ENCODE results near the gene IFT172.
"Not testable (repeated sequence)": the region's sequence is repeated elsewhere in the genome, so short reads cannot be mapped to it uniquely, and the experiment has no call there.

Gene IFT172

GRCh38 chr2:27493948-27494283 lies 4.4 kb upstream of the IFT172 start:
- no peak for DNase-seq (ENCODE audit: low spot score)

DNA sequence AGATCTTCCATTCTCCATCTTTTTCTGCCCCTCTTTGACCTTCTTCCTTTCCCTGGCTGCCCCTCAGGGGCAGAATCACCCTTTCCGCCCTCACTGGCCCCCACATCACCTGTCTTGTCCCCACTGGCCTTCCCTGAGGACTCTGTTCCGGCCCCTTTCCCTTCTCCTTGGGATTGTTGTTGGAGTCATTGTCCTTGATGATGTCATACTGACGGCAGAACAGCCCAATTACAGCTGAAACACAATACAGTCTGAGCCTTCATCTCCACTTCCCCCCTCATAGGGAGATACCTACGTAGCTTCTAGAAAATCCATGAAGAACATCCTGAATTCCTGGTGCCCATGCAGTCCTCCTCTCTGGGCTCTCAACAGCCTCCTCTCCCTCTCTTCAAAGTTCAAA lies 3.0 kb upstream of the IFT172 start:
- DNase-seq (ENCODE audit: low spot score) = no peak

DNA sequence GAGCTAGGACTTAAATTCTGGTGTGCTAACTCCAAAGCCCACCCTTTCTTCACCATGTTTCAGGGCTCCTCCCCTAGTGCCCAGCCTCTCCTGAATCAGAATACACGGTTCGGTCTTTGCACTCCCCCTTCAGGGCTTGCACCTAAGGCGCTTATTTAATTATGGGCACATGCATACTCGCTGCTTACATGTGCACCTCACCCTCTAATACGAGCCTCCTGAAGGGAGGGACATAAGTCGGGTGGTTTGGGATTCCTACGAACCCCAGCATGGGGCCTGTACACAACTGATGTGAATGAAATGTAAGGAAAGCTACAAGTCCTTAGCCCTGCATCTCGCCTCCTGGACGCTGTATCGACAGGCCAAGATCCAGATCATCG lies 435 bp downstream of the IFT172 start:
- peak; percentile 20 for DNase-seq (ENCODE audit: low spot score)

DNA sequence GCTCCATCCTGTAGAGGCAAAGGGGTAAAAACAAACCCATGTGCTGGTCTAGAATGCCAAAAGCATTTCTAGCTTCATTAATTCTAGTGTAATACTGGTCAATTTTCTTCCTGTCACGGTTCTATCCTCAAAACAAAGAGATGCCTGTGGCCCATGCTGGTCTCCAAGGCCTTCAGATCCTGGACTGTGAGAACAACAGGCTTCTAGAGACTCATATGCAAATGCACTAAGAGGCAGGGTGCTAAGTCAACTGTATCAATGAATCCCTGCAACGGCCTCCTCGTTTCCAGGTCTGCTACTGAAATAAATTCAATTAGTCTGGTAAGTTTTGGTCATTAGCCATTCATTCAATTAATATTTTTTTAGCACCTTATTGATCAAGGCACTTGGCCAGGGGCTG lies 4.0 kb downstream of the IFT172 start:
- DNase-seq (ENCODE audit: low spot score) = no peak

GRCh38 chr2:27471961-27472360 lies 17.6 kb downstream of the IFT172 start:
- DNase-seq (ENCODE audit: low spot score) = no peak

DNA sequence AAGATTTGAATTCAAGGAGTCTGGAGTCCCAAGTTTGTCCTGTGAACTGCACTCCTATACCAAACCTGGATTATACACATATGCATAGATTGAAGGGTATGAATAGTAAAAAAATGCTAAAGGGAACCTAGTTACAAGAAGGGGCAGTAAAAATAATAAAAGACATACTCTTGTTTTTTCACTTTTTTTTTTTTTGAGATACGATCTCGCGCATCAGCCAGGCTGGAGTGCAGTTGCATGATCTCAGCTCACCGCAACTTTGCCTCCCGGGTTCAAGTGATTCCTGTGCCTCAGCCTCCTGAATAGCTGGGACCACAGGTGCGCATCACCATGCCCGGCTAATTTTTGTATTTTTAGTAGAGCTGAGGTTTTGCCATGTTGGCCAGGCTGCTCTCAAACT lies 25.1 kb downstream of the IFT172 start:
- no peak for DNase-seq (ENCODE audit: low spot score)

DNA sequence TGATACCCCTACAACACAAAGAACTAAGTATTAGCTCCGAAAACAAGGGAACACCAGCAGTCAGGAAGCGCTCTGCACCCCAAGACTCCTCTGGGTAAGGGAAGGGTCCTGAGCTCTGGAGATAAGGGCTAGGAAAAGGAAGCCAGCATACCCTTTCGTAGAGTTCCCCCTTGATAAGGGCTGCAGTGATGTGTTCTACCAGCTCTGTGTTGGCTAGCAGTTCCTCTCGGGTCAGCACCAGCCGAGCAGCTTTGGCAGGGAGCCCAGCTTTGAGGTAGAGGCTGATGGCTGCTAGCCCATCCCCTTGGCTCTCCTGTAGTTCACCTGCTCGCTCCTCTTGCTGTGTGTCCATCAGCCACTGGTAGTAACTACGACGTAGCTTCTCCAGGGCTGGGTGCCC lies 28.4 kb downstream of the IFT172 start:
- DNase-seq (ENCODE audit: low spot score) = no peak

GRCh38 chr2:27453968-27454367 lies 35.6 kb downstream of the IFT172 start:
- DNase-seq (ENCODE audit: low spot score) = no peak

- no peak for DNase-seq (ENCODE audit: low spot score)
Measured at GRCh38 chr2:27451095-27451494, 38.4 kb downstream of the IFT172 start.

GRCh38 chr2:27448381-27448780 lies 41.2 kb downstream of the IFT172 start:
- DNase-seq (ENCODE audit: low spot score) = no peak

DNA sequence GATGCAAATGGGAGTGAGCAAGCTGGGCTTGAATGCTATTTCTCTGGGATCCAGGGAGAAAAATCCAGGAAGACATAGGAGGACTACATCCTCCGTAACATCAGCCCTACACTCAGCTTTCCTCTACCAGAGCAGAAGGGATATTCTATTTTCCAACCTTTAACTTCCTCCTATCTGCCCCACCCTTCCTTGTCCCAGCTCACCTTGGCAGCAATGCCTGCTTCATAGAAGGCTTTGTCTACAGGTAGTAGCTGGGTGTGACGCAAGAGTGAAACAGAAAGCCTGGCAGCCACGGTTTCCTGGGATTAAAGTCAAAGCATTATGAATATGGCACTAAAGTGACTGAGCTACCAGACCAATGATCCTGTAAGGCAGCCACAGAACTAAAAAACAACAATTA lies 43.5 kb downstream of the IFT172 start:
- DNase-seq (ENCODE audit: low spot score) = no peak

DNA sequence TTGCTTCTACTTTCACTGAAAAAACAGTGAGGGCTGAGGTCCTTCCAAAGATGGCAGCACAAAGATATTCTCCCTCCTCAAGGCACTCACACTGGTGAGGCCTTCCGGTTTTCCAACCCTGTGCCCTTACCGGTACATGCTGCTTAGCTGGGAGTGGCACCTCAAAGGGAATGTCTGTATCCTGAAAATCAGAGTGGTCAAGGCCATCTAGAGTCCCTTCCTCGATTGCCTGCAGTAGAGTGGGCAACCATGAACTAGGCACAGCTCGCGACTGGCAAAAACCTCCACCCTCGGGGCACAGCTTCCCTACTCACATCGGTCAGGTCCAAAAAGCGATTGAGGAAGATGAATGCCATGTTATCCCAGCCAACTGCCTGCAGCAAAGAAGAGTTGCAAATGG lies 43.9 kb downstream of the IFT172 start:
- DNase-seq (ENCODE audit: low spot score) = no peak

DNA sequence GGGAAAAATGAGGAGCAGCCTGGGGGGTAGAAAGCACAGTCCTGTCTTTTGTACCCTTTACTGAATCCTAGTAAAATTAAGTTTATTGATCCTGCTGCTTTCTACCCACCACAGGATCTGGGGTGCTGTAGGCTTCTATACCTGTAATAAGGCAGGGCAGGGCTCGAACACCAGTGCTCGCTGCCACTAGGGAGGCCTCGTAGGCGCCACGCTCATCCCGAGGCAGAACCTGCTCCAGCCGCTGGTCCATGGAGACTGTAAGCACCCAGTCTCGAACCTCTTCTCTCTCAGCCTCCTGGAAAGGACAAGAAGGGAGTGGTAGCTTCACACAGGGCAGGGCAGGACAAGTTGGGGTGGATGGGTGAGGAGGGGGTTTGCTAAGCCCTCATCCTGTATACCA lies 44.4 kb downstream of the IFT172 start:
- no peak for DNase-seq (ENCODE audit: low spot score)

DNA sequence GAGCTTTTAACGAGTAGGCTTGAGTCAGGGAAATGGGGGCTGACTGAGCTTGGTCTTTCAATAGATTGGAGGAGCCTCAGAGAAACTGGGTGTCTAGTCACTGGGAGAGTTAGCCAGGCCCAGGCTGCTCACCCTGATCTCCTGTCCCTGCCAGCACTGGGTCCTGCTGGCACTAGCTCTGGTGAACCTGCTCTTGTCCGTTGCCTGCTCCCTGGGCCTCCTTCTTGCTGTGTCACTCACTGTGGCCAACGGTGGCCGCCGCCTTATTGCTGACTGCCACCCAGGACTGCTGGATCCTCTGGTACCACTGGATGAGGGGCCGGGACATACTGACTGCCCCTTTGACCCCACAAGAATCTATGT lies 46.6 kb downstream of the IFT172 start:
- peak; percentile 31 for DNase-seq (ENCODE audit: low spot score)

DNA sequence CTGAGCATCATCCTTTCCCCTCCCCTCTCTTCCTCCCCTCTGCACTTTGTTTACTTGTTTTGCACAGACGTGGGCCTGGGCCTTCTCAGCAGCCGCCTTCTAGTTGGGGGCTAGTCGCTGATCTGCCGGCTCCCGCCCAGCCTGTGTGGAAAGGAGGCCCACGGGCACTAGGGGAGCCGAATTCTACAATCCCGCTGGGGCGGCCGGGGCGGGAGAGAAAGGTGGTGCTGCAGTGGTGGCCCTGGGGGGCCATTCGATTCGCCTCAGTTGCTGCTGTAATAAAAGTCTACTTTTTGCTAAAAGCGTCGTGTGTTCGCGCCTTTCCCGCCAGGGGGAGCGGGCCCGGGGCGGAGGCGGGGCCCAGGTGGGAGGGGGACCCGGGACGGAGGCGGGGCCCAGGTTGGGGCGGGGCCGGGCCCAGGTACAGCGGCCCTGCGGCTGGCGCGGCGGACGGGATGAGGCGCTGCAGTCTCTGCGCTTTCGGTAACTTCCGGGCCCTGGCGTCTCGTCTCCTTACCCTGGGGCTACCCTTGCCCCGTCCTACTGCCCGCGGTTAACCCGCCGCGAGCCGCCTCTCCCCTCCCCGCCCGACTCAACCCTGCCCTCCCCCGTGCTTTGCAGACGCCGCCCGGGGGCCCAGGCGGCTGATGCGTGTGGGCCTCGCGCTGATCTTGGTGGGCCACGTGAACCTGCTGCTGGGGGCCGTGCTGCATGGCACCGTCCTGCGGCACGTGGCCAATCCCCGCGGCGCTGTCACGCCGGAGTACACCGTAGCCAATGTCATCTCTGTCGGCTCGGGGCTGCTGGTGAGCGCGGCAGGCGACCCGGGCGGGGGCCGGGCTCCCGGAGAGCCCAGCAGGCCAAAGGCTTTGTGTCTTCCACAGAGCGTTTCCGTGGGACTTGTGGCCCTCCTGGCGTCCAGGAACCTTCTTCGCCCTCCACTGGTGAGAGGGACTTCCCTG lies 47.3 kb downstream of the IFT172 start, which contains the start of gene KRTCAP3:
KRTCAP3 (plus strand) TSS at position 424 of the 962 bp plus-strand sequence; CDS start at position 456, 32 bp downstream.
- DNase-seq (ENCODE audit: low spot score) = no peak

- DNase-seq (ENCODE audit: low spot score) = no peak
Measured at GRCh38 chr2:27441226-27441926, 48.2 kb downstream of the IFT172 start.

DNA sequence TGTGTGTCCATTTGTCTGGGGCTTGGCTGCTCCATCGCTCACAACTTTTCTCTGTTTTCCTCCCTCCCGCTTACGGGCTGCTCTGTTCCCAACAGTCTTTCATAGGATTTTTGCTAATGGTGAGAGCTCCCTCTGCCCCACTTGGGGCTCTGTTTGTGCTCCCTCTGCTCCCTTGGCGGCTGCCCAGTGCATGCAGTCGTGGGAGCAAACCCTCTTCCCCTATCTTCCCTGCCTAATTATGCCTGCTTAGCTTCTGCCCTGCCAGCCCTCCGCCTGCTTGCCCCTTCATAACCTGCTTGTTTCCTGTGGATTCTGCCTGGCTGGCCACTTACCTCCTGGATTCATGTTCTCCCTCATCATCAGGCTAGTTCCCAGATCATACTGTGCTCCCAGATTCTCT lies 53.9 kb downstream of the IFT172 start:
- no peak for DNase-seq (ENCODE audit: low spot score)

DNA sequence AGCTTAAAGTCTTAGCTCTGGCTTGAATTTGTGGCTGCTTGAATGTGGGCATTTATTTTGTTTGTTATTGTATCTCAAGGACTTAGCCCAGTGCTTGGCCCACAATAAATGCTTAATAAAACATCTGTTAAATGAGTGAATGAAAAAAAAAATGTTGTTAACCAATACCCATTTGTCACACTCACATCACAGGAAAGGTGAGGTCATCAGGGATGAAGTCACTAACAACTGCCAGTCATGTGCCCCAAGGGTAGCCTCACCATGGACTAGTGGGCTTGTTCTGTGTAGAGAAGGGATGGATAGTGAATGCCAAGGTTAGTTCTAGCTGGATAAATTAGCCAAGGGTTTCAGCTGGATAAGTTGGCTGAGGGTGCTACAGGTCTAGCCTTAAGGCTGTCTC lies 58.1 kb downstream of the IFT172 start:
- peak; percentile 37 for DNase-seq (ENCODE audit: low spot score)

- peak; percentile 97 for DNase-seq (ENCODE audit: low spot score)
Measured at GRCh38 chr2:27428978-27429541, 60.5 kb downstream of the IFT172 start.

DNA sequence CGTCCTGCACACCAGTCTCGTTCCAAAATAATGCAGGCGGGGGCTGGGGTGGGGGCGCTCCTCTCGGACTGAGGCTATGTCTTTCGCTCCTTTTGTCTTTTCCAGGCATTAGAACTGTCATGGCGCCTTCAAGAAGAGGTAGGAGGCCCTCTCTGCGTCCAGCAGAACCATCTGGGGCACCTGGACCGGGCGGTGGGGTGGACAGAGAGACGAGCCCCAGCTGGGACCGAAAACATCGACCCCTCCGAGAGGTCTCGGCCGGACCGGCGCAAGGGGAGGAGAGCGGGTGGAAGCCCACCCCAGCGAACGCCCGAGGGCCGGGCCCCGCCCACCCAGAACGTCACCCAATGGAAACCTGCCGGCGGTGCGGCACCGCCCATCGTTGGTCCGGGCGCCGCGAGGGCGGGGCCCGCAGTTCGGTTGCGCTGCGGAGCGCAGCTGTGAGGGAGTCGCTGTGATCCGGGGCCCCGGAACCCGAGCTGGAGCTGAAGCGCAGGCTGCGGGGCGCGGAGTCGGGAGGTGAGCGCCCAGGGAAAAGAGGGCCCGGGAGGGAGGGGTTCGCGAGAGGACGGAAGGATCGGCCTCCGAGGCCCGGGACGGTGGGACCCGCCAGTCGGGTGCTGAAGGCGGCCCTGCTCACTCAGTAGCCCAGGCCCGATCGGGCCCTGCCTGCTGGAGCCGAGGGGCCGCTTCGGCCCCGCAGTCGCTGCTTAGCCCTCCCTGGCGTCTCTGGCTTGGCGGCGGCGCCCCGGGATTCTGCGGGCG lies 61.1 kb downstream of the IFT172 start, which contains the start of gene NRBP1:
NRBP1 (plus strand) TSS at position 419 of the 765 bp plus-strand sequence. CDS start 4,643 bp downstream, outside the sequence.
- DNase-seq (ENCODE audit: low spot score) = peak; percentile 96

DNA sequence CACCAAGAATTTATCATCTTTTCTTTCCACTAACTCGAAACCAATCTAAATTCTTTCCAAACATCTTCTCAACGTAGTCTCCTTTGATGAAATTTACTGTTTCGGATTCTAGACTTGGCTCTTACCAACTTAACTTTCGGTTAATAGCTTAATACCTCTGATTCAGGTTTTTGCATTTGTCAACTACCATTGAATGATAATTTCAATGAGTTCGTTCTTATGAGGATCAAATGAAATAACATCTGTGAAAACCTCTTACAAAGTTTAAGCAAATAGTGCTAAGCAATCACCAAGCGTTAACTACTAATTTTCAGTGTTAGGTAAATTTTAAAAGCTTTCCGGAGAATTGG lies 61.7 kb downstream of the IFT172 start:
- DNase-seq (ENCODE audit: low spot score) = no peak

DNA sequence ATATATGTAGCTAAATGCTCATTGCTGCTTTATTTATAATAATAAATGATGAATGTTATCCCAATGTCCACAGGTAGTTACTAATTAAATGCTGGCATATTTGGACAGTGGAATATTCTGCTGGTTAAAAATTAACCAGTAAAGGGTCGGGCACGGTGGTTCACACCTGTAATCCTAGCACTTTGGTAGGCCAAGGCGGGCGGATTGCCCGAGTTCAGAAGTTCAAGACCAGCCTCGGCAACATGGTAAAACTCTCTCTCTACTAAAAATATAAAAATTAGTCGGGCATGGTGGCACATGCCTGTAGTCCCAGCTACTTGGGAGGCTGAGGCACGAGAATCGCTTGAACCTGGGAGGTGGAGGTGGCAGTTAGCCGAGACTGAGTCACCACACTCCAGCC lies 64.5 kb downstream of the IFT172 start:
- DNase-seq (ENCODE audit: low spot score) = not testable (repeated sequence)
